ENCODE results near the gene ADAMTSL4. TPM values are rescaled to one million over a fixed set of nuclear protein-coding genes. Genes with fewer than 3 reads are reported as not detected.

ADAMTSL4 gene
- not detected for total RNA-seq

DNA sequence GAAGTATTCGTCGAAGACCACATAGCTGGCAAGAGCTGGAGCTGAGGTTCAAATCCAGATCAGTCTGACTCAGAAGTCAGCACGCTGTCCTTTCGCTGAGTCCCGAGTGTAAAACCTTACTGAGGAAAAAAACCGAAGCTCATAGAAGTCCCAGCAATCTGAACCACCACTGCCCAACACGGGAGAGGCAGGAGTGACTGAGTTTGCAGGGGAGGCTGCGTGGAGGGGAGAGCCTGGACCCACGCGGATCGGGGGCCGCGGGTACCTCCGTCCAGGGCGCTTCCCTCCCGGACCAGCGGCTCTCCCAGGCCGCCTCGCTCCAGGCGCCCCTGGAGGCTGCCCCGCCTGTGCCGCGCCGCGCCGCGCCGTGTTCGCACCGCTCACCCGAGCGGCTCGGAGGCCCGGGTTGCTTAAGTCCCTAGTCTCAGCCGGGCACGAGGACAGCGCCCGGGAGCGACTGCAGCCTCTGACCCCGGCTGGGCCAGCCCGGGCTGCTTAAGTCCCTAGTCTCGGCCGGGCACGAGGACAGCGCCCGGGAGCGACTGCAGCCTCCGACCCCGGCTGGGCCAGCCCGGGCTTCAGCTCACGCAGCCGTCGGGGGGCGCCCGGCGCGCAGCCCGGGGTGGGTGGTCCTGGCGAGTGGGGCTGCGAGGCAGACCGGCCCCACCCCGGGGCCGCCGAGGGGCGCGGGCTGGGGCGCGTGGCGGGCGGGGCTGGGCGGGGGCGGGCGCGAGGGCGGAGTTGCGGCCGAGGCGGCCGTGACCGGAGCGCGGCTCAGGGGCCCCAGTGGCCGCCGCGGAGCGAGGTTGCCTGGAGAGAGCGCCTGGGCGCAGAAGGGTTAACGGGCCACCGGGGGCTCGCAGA, at the start of gene ADAMTSL4:
Gene ADAMTSL4 (plus strand): TSS at position 777 of the 864 bp plus-strand sequence. CDS start 2,881 bp downstream, outside the sequence.
- ChIA-PET CTCF (interaction anchor here (0.6 to 1.6 kb wide), 6 partner anchors 10 to 310 kb away, joined by 3 to 5 read pairs (median 4); no protein-coding TSS in a partner anchor), POLR2A (interaction anchor here (0.7 to 1.6 kb wide), 6 partner anchors 12 to 244 kb away, joined by 3 to 6 read pairs (median 3); partner anchors contain the start of gene MCL1)

DNA sequence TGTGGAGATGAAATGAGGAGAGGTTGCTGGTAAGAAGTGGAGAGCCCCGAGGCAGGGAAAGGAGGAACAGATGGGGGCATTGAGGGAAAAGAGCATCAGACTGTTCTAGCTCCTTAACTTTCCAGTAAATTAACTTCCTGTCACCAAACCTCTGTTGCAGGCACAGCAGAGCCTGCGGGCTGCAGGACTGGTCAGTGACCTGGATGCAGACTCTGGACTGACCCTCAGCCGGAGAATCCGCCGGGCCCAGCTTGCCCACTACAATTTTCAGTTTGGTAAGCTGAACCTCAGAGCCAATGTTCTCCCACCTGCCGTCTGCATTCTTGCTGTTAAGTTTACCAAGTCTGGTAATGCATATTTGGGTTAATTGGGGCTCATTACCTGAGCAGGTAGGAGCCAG, 43.8 kb upstream of the ADAMTSL4 start:
- POLR2A ChIA-PET = no interaction called here
- CTCF ChIA-PET = no interaction called here

DNA sequence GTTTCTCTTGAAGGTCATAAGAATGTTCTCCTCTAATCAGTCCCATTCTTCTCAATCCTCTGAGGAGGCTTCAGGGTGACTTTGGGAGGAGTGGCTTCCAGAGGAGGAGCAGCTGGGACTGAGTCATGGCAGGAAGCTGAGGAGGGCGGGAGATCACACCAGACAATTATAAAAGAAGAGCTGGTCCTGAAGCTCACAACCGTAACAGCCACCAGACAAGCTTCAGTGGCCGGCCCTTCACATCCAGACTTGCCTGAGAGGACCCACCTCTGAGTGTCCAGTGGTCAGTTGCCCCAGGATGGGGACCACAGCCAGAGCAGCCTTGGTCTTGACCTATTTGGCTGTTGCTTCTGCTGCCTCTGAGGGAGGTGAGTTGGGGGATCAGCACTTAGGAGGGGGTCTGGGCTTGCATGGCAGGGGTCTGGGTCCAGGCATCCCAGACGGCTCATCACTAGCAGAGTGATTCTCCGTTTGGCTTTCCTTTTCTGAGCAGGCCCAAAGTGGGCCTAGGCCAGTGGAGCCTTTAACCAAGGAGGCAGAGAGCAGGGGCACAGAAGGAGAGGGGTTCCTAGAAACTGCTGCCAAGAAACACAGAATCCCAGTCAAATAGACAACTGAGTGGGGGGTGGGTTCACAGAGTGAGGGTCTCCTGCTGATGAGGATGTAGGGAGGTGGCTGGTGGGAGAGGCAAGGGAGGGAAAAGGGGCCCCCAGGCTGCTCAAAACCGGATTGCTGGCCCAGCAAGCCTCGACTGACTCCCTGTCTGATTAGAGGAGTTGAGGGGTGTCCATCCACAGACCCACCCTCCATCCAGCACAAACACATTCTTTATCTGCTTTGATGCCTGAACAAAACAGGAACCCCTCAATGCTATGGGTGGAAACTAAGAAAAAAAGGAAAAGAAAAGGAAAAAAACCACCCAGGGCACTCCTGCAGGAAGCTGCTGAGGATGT, 41.0 kb upstream of the ADAMTSL4 start, which contains the start of gene ECM1:
Gene ECM1 (plus strand): TSS at position 198 of the 953 bp plus-strand sequence. CDS start 101 bp downstream, at position 299.
- POLR2A ChIA-PET = interaction anchor here (0.6 kb wide), 1 partner anchor 22 kb away, joined by 3 read pairs; no protein-coding TSS in a partner anchor

DNA sequence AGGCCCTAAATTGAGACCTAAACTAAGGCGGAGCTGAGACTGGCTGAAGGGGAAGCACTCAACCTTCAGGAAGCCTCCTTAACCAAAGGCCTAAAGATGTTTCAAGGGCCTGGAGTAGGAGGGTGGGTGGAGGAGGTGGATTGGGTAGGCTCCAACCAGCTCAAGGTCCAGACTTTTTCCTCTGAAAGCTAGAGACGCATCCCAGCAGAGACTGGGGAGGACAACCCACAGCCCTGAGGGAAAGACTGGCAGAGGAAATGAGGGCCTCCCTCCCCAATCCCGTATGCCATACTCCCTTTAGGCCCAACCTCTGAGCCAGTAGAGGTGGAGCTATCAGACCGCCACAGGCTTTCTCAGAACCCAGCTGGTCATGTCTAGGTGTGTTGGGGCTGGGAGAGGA, 40.2 kb upstream of the ADAMTSL4 start:
- ChIA-PET CTCF (interaction anchor here (0.6 to 1.3 kb wide), 2 partner anchors 24 kb away, joined by 3 read pairs; no protein-coding TSS in a partner anchor), POLR2A (no interaction called here)

More for the DNA sequence above, 41.0 kb upstream of the ADAMTSL4 start, which contains the start of gene ECM1:
- CTCF ChIA-PET = interaction anchor here (1.3 kb wide), 1 partner anchor 24 kb away, joined by 3 read pairs; no protein-coding TSS in a partner anchor

DNA sequence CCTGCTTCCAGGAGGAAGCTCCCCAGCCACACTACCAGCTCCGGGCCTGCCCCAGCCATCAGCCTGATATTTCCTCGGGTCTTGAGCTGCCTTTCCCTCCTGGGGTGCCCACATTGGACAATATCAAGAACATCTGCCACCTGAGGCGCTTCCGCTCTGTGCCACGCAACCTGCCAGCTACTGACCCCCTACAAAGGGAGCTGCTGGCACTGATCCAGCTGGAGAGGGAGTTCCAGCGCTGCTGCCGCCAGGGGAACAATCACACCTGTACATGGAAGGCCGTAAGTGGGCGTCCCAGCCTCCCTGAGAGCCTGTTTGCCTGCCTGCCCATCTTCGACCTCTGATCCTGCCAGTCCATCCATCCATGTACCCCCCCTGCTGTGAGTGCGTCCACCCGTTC, 37.7 kb upstream of the ADAMTSL4 start:
- ChIA-PET CTCF (interaction anchor here (0.6 kb wide), 1 partner anchor 205 kb away, joined by 3 read pairs; no protein-coding TSS in a partner anchor), POLR2A (interaction anchor here (1.1 kb wide), 1 partner anchor 25 kb away, joined by 3 read pairs; the partner anchor contains the start of gene TARS2)

DNA sequence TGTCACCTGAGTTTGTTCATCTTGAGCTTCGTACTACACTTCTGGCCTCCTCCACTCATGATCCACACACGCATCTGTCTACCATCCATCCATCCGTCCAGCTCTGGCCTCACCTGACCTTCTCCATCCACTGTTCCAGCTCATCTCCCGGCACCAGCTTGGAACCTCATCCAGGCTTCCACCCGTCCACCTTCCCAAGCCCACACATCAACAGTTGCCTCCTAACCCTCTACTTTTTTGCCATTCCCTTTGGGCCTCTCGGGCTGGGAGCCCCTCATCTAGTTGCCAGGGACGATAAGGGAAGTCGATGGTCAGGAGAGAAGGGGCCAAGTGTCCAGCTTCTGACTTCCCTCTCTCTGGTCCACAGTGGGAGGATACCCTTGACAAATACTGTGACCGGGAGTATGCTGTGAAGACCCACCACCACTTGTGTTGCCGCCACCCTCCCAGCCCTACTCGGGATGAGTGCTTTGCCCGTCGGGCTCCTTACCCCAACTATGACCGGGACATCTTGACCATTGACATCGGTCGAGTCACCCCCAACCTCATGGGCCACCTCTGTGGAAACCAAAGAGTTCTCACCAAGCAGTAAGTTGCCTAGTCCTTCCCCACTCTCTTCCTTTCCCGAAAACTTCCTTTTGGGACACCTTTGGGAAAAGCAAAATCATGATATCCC, 37.1 kb upstream of the ADAMTSL4 start:
- ChIA-PET CTCF (interaction anchor here (0.6 kb wide), 1 partner anchor 205 kb away, joined by 3 read pairs; no protein-coding TSS in a partner anchor), POLR2A (interaction anchor here (1.1 kb wide), 1 partner anchor 25 kb away, joined by 3 read pairs; the partner anchor contains the start of gene TARS2)

DNA sequence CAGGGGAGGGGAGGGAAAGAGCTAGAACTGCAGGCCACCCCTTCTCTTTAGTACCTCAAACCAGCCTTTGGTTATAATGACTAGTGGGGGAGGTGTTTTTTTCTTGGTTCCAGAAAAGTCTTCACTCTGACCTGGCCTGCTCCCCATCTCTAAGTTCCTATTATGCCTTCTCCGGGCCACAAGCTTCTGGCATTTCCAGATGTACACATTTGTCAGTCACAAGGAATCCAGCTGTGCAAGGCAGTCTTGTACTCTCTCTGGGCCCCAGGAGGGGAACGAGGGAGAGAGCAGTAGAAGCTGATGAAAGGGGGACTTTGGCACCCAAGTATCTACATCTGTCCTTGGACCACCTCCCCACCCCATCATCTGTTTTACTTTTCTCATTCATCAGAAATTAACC, 36.4 kb upstream of the ADAMTSL4 start:
- POLR2A ChIA-PET = interaction anchor here (1.1 kb wide), 1 partner anchor 26 kb away, joined by 3 read pairs; the partner anchor contains the start of gene TARS2
- CTCF ChIA-PET = no interaction called here

DNA sequence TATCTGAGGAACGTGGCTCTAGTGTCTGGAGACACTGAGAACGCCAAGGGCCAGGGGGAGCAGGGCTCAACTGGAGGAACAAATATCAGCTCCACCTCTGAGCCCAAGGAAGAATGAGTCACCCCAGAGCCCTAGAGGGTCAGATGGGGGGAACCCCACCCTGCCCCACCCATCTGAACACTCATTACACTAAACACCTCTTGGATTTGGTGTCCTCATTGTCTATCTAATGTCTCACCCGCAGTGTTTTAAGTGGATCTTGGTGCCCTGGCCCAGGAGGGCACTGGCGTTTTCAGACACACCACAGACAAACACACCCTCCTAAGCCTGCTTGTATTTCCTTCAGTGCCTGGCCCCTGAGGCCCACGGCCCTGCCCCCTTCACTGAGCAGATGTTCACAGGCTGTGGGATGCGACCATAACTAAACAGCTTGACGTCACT, 35.8 kb upstream of the ADAMTSL4 start:
- ChIA-PET CTCF (interaction anchor here (0.6 to 1.2 kb wide), 3 partner anchors 25 to 53 kb away, joined by 3 to 4 read pairs (median 3); no protein-coding TSS in a partner anchor), POLR2A (no interaction called here)

DNA sequence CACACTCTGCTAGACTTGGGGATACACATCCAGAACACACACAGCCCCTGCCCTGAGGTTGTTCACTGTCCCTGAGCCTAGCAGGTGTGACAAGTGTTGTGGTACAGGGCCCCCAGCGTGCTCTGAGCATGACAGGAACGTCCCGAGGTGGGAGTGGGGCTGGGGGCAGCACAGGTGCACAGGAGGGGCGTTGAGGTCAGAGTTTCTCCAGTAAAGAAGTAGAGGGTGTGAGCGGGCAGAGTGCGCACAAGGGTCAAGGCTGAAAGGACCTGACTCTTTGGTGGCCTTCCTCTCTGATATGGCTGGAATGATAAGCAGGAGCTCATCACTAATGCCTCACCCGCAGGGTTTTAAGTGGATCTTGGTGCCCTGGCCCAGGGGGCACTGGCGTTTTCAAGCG, 34.9 kb upstream of the ADAMTSL4 start:
- ChIA-PET CTCF (interaction anchor here (0.9 to 1.3 kb wide), 4 partner anchors 25 to 49 kb away, joined by 3 to 4 read pairs (median 4); no protein-coding TSS in a partner anchor), POLR2A (interaction anchor here (1.7 kb wide), 1 partner anchor 27 kb away, joined by 7 read pairs; the partner anchor contains the start of gene TARS2)

DNA sequence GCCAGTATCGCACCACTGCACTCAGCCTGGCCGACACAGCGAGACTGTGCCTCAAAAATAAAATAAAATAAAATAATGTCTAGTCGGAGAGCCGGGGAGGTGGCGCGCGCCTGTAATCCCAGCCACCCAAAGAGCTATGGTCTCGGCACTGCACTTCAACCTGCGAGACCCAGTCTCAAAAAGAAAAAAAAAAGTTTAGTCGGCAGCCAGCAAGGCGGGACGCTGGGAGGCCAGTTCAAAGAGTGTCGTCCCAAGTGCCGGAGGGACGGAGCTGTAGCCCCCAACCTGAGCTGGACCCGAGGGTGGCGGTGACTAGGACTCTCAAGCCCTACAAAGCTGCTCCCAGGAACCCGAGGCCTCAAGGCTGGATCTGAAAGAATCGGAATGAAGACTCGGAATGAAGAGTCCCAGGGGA, 34.3 kb upstream of the ADAMTSL4 start:
- ChIA-PET POLR2A (interaction anchor here (0.5 to 1.7 kb wide), 4 partner anchors 28 to 396 kb away, joined by 3 to 7 read pairs (median 6); partner anchors contain the start of genes RPRD2 and TARS2), CTCF (interaction anchor here (0.7 to 2.0 kb wide), 5 partner anchors 18 to 465 kb away, joined by 3 to 5 read pairs (median 3); no protein-coding TSS in a partner anchor)

DNA sequence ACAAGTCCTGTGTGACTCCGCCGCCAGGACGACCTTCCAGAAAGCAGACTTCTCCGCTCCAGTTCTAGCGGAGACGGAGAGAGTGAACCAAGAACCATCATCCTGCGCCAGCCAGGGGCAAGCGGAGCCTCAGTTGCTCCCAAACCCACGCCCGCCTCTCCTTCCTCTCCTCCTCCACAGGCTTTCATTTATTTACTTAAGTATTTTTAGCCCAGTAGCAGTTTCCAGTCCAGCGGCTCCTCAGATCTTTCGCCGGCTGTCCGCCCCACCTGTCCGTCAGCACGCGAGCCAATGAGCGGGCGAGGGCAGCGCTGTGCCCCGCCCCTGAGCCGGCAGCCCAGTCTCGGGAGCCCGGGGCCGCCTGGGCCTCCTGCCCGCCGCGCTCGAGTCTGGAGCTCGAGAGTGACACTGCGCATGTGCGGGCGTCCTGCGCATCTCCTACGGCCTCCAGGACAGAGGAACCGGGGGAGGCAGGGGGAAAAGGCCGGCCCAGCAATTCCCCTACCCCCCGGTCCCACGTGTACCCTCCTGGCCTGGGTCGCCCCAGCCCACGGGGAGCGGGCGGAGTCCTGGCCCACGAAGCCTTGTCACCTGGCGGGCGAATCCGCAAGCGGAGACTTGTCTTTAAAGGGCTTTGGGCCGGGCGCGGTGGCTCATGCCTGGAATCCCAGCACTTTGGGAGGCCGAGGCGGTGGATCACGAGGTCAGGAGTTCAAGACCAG, 33.7 kb upstream of the ADAMTSL4 start, which contains the start of gene FALEC:
Gene FALEC (plus strand): TSS at position 425 of the 722 bp plus-strand sequence.
- ChIA-PET CTCF (interaction anchor here (0.6 to 2.7 kb wide), 12 partner anchors 18 to 465 kb away, joined by 3 to 10 read pairs (median 3); no protein-coding TSS in a partner anchor), POLR2A (interaction anchor here (0.5 to 1.7 kb wide), 6 partner anchors 28 to 395 kb away, joined by 3 to 8 read pairs (median 6); partner anchors contain the start of genes RPRD2 and TARS2)

DNA sequence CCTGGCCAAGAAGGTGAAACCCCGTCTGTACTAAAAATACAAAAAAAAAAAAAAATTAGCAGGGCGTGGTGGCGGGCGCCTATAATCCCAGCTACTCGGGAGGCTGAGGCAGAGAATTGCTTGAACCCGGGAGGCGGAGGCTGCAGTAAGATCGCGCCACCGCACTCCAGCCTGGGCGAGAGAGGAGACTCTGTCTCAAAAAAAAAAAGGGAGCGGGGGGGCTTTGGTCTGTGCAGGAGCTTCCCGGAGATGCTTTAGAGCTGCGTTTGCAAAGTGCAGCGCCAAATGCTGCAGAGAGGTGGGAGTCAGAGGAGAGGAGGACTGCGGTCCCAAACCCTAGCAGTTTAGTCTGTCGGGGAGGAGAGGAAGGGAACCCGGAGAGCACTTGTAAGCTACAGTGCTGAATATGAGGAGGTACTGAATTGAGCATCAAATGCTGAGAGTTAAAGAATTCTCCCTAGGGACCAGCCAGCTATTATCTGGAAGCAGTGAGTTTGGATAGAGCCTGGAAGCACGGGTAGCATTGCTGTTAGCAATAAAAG, 33.1 kb upstream of the ADAMTSL4 start:
- ChIA-PET CTCF (interaction anchor here (0.6 to 2.7 kb wide), 10 partner anchors 17 to 464 kb away, joined by 3 to 10 read pairs (median 3); no protein-coding TSS in a partner anchor), POLR2A (interaction anchor here (0.6 to 1.7 kb wide), 5 partner anchors 16 to 152 kb away, joined by 3 to 8 read pairs (median 6); partner anchors contain the start of genes RPRD2 and TARS2)

DNA sequence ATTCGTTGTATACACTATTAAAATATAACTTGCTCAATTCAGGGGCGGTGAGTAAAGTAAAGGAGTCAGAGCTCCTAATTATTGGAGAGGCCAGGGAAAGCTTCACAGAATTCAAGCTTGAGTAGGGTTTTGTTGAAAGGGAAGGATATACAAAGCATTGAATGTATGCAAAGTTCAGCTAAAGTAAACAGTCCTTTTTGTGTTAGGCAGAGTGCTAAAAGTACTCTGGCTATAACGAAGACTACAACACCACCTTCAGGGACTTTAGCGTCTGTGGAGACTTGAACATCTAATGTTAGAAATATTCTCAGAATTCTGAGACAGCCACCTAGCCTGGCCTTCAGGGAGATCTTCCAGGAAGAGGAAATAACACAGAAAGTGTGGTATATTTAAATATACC, 32.6 kb upstream of the ADAMTSL4 start:
- POLR2A ChIA-PET = interaction anchor here (0.7 kb wide), 1 partner anchor 16 kb away, joined by 3 read pairs; no protein-coding TSS in a partner anchor
- CTCF ChIA-PET = interaction anchor here (0.7 to 2.7 kb wide), 7 partner anchors 17 to 464 kb away, joined by 3 to 10 read pairs (median 3); no protein-coding TSS in a partner anchor

DNA sequence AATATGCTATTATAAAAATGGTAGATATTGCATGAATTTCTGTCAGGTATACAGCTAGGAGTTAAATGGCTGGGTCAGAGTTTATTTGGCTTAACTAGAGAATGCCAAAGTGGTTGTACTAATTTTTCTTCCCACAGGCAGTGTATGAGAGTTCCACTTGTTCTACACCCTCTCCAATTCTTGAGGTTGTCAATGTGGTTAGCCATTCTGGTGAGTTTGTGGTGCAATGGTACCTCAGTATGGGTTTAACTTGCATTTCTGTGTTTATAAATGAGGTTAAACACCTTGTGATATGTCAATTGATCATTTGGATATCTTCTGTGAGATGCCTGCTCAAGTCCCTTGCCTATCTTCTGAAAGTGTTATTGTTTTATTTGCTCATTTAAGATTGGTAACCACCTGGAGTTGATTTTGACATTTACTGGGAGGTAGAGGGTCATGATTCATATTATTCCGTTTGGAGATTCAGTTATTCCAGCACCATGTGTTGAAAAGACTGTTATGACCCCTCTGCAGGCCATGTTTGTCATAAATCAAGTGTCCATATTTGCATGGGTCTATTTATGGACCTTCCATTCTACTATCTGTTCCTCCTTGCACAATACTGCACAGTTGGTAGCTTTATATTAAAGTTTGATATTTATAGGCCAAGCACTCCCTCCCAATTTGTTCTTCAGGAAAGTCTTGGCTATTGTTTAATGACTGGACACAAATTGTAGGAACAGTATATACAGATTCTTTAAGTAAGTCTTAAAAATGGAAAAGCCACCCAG, 27.8 kb upstream of the ADAMTSL4 start:
- POLR2A ChIA-PET = no interaction called here
- CTCF ChIA-PET = interaction anchor here (0.6 kb wide), 1 partner anchor 550 kb away, joined by 5 read pairs; no protein-coding TSS in a partner anchor

DNA sequence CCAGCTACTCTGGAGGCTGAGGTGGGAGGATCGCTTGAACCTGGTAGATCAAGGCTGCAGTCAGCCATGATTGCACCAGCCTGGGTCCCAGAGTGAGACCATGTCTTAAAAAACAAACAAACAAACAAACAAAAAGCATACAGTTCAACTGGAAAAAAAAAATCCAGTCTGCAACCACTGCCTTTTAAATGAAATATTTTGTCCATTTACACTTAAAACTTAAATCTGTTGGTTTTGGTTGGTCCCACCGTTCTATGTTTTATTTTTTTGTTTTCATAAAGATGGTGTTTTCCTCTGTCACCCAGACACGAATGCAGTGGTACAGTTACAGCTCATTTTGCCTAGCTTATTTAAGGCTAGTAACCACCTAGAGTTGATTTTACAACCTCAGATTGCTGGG, 23.9 kb upstream of the ADAMTSL4 start:
- POLR2A ChIA-PET = no interaction called here
- CTCF ChIA-PET = no interaction called here

DNA sequence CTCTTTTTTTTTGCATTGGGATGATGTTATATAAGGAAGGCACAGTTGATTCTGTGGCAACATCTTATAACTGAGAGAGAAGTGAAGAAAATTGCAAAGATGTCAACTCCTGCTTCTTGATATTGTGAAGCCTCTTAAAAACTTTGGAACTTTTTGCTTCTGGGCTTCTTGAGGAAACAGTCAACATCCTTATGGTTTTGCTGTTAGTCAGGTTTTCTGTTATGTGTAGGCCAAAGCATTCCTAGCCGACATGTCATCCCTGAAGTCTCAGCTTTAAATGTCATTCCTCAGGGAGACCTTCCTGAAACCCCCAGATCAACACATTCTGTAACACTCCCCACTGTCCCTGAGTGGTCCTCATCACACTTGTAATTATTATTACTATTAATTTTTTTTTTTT, 21.0 kb upstream of the ADAMTSL4 start:
- ChIA-PET POLR2A (no interaction called here), CTCF (no interaction called here)
